ENCODE results near the gene CYP1A2.

CYP1A2 gene

DNA sequence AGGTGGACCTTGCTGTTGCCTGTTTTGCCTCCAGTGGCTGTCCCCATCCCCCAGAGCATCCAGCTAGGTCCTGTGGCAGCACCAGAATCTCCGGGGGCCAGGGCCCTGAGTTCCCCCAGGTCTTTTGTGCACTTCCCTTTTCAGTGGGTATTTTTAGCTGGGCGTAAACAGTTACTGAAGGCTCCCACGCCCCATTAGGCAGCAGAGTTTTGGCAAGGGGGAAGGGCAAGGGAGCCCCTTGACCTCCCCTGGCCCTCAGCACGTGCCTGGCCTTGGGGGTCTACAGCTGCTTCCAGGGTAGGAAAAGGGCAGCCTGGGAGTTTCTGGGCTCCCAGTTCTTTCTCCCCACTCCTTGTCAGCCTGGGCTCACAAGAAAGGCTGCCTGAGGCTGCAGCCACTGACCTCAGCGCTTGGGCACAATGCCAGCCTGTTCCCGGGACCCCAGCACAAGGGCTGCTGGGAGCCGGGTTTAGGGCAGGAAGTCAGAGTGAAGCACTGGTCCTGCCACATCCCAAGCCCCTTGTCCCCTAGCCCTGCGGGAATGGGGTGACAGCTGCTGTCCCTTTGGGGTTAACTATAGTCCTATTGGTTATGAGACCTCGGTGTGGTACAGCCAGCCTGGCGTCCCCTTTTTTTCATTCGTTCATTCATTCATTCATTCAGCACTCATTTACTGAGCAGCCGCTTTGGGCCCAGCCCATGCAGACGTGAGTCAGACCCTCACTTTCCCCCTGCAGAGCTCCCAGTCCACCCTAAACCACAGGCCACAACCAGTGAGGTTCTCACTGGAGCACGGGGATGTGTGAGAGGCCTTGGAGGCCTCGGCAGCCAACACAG, 41.7 kb downstream of the CYP1A2 start:
- no peak for DNase-seq

DNA sequence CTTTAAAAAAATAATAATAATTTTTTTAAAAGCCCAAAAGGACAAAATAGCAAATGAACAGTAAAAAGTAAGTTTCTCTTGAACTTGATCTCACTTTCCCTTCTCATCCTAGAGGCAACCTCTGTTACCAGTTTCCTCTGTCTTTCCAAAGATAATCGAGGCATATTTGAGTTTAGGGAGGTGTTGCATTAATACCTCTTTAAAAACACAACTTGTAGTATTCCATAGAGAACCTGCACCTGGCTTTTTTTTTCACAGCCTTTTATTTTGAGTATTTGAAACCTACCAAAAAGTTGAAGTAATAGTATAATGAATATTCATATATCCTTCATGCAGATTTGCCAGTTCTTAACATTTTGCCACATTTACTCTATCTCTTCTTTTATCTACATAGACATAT, 42.4 kb downstream of the CYP1A2 start:
- no peak for DNase-seq

DNA sequence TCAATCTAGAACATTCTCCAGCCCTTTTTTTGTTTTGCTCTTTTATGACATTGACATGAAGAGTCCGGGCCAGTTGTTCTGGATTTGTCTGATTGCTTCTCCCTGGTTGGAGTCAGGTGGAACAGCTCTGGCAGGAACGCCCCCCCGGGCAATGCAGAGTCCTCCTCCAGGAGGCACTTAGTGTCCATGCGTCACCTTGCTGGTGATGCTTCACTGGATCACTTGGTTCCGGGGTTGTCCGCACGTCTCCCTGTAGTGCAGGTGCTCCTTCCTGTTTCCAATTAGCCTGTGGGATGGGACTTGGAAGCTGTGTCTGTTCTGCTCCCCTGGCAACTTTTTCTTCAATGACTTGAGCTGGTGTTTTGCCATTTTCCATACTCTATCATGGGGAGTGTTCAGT, 43.0 kb downstream of the CYP1A2 start:
- DNase-seq = no peak

DNA sequence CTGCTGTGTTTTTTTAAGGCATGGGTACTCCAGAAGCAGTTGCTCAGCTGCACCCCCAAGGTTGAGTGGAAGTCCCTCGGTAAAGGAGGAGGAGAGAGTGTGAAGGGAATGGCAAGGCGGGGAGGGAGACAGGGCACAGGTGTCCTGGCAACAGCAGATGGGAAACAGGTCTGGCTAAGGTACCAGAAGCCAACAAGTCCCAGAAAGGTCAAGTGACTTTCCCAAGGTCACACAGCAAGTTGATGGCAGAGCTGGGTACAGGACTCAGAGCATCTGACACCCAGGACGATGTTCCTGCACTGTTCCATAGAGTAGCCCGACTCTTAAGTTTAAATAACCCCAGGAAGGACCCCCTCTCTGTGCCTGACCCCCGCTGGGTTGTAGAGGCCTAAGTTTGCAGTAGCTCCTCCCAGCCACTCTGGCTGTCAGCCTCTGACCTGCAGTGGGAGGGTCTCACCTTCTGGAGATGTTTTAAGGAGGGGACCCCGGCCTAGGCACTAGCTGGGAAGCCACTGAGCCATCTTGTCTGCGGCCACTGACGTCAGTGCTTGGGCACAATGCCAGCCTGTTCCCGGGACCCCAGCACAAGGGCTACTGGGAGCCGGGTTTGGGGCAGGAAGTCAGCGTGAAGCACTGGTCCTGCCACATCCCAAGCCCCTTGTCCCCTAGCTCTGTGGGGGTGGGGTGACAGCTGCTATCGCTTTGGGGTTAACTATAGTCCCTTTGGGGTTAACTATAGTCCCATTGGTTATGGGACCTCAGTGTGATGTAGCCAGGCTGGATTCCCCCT, 43.8 kb downstream of the CYP1A2 start:
- no peak for DNase-seq

DNA sequence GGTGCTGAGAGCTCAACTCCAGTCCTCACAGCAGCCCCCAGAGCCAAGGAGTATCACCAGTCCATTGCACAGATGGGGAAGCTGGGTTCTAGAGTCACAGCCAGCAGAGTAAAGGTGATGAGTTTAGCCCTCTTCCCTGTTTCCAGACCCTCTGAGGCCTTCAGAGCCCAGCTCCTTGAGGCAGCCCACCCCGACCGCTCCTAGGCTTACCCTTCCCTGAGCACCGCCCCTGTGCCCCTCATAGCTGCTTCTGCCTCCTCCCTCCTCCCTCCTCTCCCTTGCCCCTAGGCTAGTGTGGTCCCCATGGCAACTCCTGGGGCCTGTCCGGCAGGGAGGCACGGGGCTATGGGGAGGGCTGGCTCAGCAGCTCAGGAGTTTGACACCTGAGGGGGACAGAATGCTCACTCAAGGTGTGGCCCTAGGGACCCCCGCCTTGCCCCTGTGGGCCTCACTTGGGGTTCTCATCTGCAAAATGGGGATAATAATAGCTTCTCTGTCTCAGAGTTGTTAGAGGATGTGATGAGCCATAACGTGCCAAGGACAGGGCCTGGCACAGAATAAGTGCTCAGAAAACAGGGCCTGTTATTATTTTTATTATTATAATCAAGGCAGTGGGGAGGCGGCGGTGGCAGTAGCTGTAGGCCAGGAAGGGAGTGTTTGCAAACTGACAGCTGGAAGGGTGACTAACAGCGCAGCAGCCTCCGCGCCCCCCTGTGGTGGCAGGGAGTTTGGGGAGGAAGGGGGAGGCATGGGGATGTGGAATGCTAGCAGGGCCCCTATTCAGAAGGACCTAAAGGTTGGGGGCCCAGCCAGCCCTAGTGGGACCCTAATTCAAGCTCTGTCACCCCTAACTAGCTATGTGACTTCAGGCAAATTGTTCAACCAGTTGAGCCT, 44.7 kb downstream of the CYP1A2 start:
- peak; percentile 54 for DNase-seq

DNA sequence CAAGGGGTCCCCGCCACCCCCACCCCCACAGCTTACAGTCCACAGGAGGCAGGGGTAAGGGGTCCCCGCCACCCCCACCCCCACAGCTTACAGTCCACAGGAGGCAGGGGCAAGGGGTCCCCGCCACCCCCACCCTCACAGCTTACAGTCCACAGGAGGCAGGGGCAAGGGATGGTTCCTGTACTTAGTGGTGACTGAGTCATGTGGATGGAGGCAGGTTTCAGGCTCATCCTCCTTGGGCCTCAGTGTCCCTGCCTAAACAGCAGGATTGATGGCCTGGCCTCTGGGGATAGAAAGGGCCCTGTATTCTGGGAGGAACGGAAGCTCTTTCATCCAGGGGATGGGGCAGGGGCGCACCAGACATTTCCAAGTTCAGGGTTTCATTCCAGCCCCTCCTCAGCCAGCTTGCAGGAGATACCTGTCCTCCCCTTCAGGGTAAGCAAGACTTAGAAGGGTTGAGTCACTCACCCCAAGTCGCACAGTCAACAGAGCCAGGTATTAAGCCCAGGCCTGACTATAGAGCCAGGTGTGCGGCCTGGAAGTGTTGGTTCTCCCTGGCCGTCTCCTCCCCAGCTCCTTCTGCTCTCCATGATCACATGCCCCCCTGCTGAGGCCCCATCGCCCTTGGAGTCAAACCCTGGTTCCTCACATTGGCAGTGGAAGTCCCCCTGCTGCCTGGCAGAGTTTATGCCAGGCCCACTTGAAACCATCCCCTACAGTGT, 45.8 kb downstream of the CYP1A2 start:
- no peak for DNase-seq

DNA sequence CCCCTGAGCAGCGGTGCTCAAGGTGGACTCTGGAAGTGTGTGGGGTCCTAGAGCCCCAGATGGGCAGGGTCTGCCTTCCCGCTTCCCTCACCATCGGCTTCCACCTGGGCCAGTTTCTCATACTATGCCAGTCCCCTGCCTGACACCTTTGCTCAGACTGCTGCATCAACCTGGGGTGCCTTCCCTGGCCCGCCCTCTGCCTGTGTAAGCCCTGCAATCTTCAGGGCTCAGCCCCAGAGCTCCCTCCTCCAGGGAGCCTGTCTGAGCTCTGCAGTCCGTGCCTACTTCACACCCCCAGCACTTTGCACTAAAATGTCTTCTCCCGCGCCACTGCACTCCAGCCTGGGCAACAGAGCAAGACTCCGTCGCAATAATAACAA, 46.3 kb downstream of the CYP1A2 start:
- DNase-seq = no peak

DNA sequence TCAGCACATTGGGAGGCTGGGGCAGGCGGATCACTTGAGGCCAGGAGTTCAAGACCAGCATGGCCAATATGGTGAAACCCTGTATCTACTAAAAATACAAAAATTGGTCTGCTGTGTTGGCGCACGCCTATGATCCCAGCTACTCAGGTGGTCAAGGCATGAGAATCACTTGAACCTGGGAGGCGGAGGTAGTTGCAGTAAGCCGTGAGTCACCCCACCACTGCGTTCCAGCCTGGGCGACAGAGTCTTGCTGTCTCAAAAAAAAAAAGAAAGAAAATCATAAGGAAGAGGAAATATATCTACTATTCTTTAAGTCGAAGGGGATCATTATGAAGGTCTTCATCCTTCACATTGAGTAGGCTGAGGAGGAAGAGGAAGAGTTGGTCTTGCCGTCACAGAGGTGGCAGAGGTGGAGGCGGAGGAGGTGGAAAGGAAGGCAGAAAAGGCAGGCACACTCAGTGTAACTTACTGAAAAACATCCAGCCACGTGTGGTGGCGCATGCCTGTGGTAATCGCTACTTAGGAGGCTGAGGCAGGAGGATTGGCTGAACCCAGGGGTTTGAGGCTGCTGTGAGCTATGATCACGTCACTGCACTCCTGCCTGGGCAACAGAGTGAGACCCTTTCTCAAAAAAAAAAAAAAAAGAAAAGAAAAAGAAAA, 47.5 kb downstream of the CYP1A2 start:
- DNase-seq = no peak

DNA sequence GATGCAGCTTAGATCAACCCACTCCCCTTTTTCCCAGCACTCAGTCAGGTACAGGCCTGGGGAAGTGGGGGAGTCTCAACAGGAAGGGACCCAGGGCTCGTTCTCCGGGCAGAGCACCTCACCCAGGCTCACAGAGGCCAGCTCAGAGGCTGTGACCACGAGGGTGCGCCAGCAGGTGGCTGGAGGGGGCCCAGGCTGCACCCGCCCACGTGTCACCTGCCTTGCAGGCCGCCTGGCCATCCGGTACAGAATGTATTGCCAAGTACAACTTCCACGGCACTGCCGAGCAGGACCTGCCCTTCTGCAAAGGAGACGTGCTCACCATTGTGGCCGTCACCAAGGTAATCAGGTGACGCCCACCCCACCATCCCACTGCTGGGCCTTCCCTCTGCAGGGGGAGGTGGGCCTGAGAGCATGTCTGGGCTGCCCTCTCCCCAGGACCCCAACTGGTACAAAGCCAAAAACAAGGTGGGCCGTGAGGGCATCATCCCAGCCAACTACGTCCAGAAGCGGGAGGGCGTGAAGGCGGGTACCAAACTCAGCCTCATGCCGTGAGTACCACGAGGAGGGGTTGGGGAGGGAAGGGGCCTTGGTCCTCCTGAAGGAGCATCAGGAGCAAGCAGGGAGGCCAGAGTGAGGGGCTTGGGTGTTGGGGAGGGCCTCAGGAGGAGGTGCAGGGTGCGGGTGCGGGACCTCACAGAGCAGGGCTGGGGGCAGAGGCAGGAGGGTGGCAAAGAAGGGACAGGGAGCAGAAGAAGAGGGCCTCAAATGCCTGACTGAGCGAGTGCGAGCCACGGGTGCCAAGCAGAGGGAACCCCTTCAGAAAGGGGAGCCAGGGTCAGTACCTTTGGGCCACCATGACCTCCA, 50.0 kb downstream of the CYP1A2 start:
- no peak for DNase-seq

DNA sequence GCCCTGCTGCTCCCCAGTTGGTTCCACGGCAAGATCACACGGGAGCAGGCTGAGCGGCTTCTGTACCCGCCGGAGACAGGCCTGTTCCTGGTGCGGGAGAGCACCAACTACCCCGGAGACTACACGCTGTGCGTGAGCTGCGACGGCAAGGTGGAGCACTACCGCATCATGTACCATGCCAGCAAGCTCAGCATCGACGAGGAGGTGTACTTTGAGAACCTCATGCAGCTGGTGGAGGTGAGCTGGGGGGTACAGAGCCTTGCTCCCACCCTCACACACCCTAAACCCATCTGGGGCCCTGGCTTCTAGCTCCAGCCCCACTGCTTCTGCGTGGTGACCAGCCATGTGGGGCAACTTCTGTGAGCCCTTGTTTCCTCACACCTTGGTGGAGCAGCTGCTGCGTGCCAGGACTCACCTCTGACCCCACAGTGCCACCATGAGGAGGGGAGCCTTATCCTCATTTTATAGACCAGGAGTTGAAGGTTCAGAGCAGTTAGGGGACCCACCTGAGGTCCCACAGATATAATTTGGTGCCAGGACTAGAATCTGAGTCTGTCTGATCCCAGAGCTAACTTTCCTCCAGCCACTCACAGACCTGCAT, 50.7 kb downstream of the CYP1A2 start:
- DNase-seq = no peak

DNA sequence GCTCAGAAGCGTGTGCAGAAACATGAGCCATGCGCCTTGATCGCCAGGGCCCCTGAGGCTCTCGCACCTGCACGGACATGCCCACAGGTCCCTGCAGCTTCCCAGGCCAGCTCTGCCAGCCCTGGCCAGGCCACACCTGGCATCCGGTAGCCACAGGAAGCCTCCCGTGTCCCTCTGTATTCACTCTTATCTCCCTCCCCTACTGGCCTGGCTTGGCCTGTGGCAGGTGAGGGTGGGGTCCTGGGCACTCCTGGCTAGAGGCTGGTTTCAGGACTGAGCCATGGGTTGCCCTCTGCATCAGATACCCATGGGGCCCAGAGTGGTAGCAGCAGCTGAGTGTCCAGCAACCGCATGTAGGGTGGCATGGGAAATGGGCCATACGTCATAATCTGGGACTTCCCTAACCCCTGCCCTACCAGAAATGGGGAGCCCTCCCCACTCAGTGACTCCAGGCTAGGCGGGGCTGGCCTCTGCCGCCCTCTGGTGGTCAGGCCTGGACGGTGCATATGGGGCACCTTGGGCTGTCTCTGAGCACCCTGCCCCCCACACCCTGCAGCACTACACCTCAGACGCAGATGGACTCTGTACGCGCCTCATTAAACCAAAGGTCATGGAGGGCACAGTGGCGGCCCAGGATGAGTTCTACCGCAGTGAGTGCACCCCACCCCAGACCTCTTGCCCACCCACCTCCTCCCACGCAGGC, 51.4 kb downstream of the CYP1A2 start:
- peak; percentile 88 for DNase-seq

DNA sequence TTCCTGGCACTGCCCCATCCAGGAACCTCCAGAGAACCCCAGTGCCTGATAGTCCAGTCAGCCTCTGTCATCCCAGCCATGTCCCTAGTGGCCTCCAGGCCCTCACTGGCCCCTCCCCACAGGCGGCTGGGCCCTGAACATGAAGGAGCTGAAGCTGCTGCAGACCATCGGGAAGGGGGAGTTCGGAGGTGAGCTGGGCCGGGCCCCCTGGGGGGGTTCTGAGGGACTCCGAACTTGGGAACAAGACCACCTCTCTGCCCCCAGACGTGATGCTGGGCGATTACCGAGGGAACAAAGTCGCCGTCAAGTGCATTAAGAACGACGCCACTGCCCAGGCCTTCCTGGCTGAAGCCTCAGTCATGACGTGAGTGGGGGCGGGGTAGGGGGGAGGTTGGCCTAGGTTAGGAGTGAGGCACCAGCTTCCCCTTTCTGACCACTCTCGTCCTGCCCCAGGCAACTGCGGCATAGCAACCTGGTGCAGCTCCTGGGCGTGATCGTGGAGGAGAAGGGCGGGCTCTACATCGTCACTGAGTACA, 52.0 kb downstream of the CYP1A2 start:
- DNase-seq = no peak

DNA sequence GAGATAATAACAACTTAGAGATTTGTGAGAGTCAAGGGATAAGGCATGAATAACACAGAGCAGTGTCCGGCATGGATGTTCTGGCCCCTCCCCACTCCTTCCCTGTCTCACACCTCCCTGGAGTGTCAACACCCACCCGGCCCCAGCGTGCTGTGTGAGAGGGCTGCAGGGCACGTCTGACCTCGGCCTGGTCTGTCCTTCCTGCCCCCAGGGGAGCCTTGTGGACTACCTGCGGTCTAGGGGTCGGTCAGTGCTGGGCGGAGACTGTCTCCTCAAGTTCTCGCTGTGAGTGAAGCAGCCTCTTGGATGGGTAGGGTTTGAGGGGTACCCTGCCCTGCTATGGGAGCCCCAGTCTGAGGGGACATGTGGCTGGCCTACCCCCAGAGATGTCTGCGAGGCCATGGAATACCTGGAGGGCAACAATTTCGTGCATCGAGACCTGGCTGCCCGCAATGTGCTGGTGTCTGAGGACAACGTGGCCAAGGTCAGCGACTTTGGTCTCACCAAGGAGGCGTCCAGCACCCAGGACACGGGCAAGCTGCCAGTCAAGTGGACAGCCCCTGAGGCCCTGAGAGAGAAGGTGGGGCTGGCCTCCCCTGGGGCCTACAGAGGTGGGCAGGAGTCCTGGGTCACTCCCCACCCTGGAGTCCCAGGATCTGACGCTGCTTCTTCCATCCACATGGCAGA, 52.8 kb downstream of the CYP1A2 start:
- no peak for DNase-seq

DNA sequence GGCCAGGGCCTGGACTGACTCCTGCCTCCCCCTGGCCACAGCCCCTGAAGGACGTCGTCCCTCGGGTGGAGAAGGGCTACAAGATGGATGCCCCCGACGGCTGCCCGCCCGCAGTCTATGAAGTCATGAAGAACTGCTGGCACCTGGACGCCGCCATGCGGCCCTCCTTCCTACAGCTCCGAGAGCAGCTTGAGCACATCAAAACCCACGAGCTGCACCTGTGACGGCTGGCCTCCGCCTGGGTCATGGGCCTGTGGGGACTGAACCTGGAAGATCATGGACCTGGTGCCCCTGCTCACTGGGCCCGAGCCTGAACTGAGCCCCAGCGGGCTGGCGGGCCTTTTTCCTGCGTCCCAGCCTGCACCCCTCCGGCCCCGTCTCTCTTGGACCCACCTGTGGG, 53.6 kb downstream of the CYP1A2 start:
- DNase-seq = no peak

DNA sequence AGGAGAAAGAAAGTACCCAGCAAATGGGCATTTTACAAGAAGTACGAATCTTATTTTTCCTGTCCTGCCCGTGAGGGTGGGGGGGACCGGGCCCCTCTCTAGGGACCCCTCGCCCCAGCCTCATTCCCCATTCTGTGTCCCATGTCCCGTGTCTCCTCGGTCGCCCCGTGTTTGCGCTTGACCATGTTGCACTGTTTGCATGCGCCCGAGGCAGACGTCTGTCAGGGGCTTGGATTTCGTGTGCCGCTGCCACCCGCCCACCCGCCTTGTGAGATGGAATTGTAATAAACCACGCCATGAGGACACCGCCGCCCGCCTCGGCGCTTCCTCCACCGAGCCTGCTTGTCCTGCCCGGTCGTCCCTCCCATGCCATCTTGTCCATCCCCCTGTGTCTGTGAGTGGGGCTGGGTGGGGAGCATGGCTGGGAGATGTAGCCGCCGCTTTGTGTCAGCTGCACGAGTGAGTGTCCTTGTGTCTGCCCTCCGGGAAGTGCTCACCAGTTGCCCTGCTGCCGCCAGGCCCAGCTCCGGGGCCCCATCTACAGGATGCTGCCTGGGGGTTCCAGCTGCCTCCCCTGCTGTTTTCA, 54.3 kb downstream of the CYP1A2 start:
- no peak for DNase-seq

DNA sequence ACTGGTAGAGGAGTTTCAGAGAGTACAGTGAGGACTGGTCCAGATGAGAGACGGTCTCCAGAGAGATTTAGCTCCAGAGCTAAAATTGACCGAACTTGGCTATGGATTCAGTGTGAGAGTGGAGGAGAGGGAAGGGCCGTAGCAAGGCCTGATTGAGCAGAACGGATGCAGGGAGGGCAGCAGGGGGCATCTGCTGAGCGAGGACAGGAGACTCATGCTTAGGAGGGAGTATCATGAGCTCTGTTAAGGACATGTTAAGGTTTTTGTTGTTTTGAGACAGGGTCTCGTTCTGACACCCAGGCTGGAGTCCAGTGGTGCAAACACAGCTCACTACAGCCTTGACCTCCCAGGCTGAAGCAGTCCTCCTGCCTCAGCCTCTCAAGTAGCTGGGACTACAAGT, 56.3 kb downstream of the CYP1A2 start:
- DNase-seq = no peak
